HG02571 (cell line): ENCODE data around the gene ADIPOQ.
"Not testable (repeated sequence)": the region's sequence is repeated elsewhere in the genome, so short reads cannot be mapped to it uniquely, and the experiment has no call there.

Experiments
- ATAC-seq: cut with Tn5 transposase; IDR thresholded peaks from one replicate; pipeline ENCODE4 v1.9.1; 2021; ENCODE audit warnings: mild to moderate bottlenecking, moderate library complexity; ENCODE audit not compliant: unreplicated experiment

ADIPOQ gene

DNA sequence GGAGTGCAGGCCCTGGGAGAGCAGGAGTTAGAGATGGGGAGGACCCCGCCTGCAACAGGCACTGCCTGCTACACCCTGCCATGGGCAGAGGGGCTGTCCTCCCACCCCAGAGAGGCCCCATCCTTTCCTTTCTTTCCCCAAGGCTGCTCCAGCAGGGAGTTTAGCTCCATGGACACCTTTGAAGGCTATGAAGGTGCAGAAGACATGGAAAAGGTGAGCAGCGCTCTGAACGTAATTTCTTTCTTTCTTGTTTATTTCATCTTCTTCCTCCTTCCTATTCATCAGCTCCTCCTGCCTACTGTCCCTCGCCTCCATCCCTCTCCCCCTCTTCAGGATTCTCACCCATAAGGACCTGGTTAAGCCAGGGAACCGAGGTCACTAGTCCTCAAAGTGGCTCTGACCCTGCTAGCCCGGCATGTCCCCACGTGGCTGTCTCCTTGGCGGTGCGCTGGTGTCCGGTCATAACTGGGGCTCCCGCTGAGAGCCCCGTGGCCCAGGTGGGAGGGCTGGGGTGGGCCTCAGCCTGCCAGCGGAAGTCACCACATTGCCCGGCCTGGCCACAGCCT, 16.0 kb upstream of the ADIPOQ start:
- no peak for ATAC-seq

DNA sequence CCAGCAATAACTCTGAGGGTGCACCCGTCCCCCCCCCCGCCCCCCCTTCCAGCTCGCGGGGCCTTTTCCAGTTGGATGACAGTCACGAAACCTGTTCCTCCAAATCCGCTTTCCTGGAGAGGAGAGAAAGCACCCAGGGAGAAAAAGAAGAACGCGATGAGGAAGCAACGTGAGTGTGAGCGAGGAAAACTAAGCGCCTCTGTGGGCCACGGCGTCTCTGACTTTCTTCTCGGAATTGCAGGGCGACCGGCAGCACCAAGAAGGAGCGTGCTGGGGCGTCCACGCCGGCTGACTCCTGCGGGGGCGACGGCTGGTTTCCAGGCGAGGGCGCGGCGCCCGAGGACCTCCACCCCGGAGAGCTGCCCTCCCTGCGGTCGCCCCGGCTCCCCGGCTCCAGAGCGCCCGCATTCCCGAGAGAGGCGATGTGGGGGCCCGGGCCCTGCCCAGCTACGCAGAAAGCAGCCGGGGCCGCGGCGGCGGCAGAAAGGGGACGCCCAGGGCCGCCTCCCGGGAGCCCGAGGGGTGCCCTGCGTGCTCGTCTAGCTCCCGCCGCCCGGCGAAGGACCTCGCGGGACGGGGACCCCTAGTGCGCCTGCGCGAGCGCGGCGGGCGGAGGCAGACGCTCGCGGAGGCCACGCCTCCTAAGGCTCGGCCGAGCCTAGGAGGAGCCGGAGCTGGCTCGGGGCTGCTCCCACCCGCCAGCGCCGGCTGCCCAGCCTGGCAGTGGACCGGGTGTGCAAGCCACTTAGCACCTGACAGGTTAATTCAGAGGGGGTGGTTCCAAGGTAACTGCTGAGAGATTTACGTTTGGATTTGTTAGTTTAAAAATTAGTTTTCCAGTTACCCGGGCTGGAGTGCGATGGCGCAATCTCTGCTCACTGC, 15.3 kb upstream of the ADIPOQ start:
- peak; percentile 85 for ATAC-seq

GRCh38 chr3:186828340-186828739, 14.2 kb upstream of the ADIPOQ start:
- ATAC-seq, result no peak

DNA sequence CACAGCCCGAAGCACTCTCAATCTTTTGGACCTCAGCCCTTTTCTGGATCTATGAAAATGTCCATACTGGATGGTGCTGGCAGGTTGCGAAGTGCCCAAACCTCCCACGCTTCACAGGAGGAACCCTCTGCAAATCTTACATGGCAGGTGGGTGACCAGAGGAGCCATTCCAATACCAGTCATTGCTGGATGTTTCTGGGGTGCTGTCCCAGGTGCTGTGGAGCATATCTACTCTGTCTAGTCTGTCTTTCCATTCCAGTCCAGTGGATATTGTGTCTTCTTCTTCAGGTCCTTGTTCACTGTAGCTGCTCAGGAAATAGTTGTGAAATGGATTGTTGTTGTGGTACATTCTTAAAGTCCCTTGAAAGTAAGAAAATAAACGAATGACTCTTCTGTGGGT, 10.7 kb upstream of the ADIPOQ start:
- no peak for ATAC-seq

DNA sequence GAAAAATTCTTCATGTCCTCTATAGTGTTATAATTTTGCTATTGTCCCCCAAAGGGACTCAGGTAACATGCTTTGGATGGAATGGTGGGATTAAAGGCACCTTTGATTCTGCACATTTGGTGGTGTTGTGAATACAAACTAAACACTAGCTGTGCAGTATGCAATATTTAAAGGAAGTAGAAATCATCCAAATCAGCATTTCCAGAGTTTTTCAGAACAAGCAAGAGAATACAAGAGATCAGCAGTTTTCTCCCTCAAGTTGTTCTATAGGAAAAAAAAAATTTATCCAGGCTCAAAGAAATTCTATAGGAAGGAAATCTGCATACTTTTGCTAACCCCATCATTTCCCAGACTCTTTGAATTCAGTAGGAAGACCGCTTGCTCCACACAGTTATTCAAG, 10.2 kb upstream of the ADIPOQ start:
- no peak for ATAC-seq

DNA sequence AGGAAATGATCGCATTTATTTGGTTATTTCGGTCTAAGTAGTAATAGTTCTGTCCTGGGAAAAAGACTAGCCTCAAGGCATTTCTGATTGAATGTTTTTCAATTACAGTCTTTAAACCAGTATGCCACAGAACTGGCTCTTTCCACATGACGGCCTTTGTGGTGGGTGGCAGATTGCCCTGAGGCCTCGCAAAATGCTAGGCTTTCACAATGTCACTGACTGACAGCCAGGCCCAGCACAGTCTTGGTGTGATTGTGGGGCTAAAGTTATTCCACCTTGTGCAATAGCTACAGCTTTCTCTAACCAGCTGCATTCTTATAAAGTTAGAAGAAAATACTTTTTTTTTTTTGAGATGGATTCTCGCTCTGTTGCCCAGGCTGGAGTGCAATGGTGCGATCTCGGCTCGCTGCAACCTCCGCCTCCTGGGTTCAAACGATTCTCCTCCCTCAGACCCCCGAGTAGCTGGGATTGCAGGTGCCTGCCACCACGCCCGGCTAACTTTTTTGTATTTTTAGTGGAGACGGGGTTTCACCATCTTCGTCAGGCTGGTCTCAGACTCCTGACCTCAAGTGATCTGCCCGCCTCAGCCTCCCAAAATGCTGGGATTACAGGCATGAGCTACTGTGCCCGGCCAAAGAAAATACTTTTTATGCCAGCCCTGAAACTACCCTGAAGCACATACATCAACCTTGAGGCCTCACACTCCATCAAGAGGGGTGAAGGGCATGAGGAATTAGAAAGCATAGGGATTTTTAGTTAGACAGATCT, 2.5 kb upstream of the ADIPOQ start:
- ATAC-seq, result no peak

GRCh38 chr3:186841620-186842019, 890 bp upstream of the ADIPOQ start:
- no peak for ATAC-seq

GRCh38 chr3:186843039-186843432, 526 bp downstream of the ADIPOQ start:
- no peak for ATAC-seq

- no peak for ATAC-seq
Measured at GRCh38 chr3:186844908-186845307, 2.4 kb downstream of the ADIPOQ start.

- ATAC-seq, result no peak
Measured at GRCh38 chr3:186845756-186846155, 3.2 kb downstream of the ADIPOQ start.

DNA sequence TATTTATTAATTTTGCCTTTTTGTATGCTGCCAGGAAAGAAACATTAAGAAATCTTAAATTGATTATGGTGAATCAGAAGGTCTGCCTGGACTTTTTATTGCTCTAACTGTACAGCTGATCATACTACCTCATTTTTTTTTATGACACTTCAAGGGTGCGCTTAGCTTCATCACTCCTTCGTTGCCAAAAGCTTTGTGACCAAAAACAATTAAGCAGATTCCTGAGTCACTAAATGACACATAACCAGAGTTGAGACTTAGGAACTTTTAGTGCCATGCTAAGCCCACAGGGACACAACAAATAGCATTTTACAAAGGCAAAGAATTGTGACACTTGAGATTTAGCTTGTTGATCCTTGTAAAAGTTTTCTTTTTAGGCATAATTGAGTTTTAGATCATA, 4.9 kb downstream of the ADIPOQ start:
- ATAC-seq, result no peak

DNA sequence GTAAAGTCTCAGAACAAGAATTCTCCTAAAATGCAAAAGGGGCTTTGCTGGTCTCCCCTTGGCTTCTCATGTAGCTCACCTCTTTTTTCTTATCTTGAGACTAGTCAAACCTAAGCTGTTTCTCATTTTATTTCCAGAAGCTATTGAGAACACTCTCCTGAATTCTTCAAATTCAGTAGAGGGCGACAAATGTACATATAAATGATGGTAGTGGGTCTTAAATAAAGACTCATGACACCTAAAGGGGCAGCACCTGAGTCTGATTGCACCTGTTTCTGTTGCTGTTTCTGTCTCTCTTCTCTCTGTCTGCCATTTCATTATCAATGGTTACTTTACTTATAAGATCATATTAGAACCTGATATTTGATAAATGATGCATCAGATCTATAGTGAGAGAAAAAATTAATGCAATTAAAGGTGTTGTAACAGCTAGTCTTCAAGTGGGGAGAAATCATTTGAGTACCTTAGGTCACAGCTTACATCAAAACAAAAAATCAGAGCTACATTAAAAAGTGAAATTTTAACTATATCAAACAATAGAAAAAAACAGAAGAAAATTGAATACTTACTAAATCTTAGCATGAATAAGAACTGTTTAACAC, 7.0 kb downstream of the ADIPOQ start:
- peak; percentile 59 for ATAC-seq

DNA sequence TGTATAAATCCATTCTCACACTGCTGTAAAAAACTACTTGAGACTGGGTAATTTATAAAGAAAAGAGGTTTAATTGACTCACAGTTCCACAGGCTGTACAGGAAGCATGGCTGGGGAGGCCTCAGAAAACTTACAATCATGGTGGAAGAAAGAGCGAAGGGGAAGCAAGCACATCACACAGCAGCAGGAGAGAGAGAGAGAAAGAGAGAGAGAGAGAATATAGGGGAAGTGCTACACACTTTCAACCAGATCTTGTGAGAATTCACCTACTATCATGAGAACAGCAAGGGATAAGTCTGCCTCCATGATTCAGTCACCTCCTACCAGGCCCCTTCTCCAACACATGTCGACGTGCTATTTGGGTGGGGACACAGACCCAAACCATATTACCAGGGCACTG, 9.3 kb downstream of the ADIPOQ start:
- ATAC-seq, result not testable (repeated sequence)

- ATAC-seq, result no peak
Measured at GRCh38 chr3:186852994-186853393, 10.5 kb downstream of the ADIPOQ start.

DNA sequence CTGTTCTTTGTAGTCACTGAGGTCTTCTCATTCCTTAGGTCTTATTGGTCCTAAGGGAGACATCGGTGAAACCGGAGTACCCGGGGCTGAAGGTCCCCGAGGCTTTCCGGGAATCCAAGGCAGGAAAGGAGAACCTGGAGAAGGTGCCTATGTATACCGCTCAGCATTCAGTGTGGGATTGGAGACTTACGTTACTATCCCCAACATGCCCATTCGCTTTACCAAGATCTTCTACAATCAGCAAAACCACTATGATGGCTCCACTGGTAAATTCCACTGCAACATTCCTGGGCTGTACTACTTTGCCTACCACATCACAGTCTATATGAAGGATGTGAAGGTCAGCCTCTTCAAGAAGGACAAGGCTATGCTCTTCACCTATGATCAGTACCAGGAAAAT, 11.6 kb downstream of the ADIPOQ start:
- no peak for ATAC-seq

DNA sequence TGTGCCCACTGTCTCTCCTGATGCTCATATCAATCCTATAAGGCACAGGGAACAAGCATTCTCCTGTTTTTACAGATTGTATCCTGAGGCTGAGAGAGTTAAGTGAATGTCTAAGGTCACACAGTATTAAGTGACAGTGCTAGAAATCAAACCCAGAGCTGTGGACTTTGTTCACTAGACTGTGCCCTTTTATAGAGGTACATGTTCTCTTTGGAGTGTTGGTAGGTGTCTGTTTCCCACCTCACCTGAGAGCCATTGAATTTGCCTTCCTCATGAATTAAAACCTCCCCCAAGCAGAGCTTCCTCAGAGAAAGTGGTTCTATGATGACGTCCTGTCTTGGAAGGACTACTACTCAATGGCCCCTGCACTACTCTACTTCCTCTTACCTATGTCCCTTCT, 12.4 kb downstream of the ADIPOQ start:
- ATAC-seq, result no peak

GRCh38 chr3:186857743-186858142, 15.2 kb downstream of the ADIPOQ start:
- no peak for ATAC-seq

DNA sequence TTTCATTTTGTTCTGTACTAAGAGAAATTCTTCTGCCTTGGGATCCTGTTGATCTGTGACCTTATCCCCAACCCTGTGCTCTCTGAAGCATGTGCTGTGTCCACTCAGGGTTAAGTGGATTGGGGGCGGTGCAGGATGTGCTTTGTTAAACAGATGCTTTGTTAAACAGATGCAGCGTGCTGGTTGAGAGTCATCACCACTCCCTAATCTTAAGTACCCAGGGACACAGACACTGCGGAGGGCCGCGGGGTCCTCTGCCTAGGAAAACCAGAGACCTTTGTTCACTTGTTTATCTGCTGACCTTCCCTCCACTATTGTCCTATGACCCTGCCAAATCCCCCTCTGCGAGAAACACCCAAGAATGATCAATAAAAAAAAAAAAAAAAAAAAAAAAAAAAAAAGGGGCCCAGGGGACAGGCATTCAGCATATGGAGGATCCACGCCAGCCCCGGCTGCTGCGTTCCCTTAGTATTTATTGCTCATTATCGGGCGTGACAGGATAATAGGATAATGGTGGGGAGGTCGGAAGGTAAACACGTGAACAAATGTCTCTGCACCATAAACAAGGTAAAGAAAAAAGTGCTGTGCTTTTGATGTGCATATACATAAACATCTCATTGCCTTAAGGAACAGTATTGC, 22.8 kb downstream of the ADIPOQ start:
- not testable (repeated sequence) for ATAC-seq

DNA sequence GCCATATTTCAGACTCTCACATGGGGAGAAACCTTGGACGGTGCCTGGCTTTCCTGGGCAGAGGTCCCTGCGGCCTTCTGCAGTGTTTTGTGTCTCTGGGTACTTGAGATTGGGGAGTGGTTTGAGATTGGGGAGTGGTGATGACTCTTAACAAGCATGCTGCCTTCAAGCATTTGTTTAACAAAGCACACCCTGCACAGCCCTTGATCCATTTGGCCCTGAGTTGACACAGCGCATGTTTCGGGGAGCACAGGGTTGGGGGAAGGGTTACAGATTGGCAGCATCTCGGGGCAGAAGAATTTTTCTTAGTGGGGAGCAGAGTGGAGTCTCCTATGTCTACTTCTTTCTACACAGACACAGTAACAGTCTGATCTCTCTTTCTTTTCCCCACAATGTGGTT, 23.6 kb downstream of the ADIPOQ start:
- not testable (repeated sequence) for ATAC-seq

GRCh38 chr3:186869253-186870100, 27.0 kb downstream of the ADIPOQ start:
- ATAC-seq, result no peak
